Chondrocyte (in vitro differentiated cells): ENCODE measurements around the gene PTPN23. TPM values are rescaled to one million over a fixed set of nuclear protein-coding genes. Genes with fewer than 3 reads are reported as not detected.
A peak's percentile ranks its signal among the peaks of the same experiment; 100 is the strongest.

Experiments
- DNase-seq: peaks from one replicate; pipeline ENCODE4 v3.0.0; 2021; ENCODE audit warnings: mixed read lengths, low spot score
- H3K27ac Mint-ChIP-seq: one replicate; pipeline ENCODE4 v1.8.0; 2021; ENCODE audit warnings: mild to moderate bottlenecking, moderate library complexity, mixed read lengths; ENCODE audit not compliant: unreplicated experiment
- H3K27me3 Mint-ChIP-seq: 2 replicates; pipeline ENCODE4 v1.8.0; 2021; ENCODE audit warnings: low read depth, mixed read lengths
- H3K36me3 Mint-ChIP-seq: 2 replicates; pipeline ENCODE4 v1.8.0; 2021; ENCODE audit warnings: low read depth, mixed read lengths
- H3K4me1 Mint-ChIP-seq: 2 replicates; pipeline ENCODE4 v1.8.0; 2021; ENCODE audit warnings: low read depth, mild to moderate bottlenecking, mixed read lengths
- H3K4me3 Mint-ChIP-seq: one replicate; pipeline ENCODE4 v1.8.0; 2021; ENCODE audit warnings: mild to moderate bottlenecking, moderate library complexity, mixed read lengths; ENCODE audit not compliant: unreplicated experiment
- H3K9me3 Mint-ChIP-seq: 2 replicates; pipeline ENCODE4 v1.8.0; 2021; ENCODE audit warnings: low read depth, mixed read lengths
- total RNA-seq: library from RNA; stranded (reverse); gene quantifications from 3 replicates; pipeline ENCODE4 v1.2.1, GENCODE V29; 2021
- TF ChIP-seq, protein P1 (sequence below): fragments of 200-600 bp; sonication (generic); IDR thresholded peaks from 2 replicates; pipeline ENCODE4 v1.5.0; 2021; ENCODE audit warnings: antibody characterized with exemption, mild to moderate bottlenecking, moderate library complexity

PTPN23 gene
- total RNA-seq, 1 donor from 2014 or later = 47.8 TPM

DNA sequence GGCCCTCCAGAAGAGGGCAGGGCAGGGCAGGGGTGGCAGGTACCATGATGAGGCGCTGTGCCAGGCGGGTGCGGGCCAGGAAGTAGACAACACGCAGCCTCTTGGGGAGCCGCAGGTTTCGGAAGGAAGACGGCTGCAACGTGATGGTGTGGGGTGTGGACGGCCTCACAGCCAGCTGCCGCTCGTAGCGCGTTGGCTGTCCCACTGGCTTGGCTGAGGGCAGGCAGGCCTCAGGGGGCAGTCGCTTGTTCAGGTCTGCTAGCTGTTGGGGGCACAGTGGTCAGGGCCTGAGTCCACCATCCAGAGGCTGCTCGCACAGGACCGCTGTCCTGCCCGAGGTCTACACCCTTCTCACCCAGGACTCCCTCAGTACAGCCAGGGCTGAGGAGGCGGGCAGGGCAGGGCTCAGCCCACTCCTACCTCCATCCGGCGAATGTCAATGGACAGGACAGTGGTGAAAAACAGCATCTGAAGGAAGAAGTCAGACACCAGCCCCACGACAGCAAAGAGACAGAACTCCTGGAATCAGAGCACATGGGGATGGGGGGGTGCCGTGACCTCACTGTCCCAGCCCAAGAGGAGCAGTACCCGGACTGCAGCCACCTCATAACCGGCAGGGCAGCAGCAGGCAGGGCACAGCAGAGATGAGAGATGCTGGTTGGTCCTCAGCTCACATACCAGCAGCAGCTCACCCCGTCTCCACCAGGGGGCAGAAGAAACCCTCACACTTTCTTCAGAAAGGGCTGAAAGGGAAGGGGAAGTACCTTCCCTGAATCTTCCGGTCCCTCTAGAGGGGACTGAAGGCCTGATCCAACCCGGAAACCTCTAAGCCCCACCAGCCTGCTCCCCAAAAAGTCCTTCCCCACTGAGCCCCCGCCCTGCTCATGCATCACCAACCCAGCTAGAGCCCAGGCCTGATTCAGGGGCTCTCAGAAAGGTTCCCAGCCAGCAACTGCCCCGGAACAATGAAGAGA is 40.0 kb downstream of the PTPN23 start:
- Mint-ChIP-seq H3K27ac (peak overlapping the region; percentile 89), H3K4me1 (peaks cover 11% of the 10 kb centered on the region), H3K27me3 (no peaks in the 10 kb centered on the region), H3K9me3 (no peaks in the 10 kb centered on the region), H3K36me3 (peaks cover 4% of the 10 kb centered on the region), H3K4me3 (no peak overlapping the region)
- peak; percentile 93 for DNase-seq
- TF ChIP-seq, protein P1, sequence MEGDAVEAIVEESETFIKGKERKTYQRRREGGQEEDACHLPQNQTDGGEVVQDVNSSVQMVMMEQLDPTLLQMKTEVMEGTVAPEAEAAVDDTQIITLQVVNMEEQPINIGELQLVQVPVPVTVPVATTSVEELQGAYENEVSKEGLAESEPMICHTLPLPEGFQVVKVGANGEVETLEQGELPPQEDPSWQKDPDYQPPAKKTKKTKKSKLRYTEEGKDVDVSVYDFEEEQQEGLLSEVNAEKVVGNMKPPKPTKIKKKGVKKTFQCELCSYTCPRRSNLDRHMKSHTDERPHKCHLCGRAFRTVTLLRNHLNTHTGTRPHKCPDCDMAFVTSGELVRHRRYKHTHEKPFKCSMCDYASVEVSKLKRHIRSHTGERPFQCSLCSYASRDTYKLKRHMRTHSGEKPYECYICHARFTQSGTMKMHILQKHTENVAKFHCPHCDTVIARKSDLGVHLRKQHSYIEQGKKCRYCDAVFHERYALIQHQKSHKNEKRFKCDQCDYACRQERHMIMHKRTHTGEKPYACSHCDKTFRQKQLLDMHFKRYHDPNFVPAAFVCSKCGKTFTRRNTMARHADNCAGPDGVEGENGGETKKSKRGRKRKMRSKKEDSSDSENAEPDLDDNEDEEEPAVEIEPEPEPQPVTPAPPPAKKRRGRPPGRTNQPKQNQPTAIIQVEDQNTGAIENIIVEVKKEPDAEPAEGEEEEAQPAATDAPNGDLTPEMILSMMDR = peak; percentile 93

DNA sequence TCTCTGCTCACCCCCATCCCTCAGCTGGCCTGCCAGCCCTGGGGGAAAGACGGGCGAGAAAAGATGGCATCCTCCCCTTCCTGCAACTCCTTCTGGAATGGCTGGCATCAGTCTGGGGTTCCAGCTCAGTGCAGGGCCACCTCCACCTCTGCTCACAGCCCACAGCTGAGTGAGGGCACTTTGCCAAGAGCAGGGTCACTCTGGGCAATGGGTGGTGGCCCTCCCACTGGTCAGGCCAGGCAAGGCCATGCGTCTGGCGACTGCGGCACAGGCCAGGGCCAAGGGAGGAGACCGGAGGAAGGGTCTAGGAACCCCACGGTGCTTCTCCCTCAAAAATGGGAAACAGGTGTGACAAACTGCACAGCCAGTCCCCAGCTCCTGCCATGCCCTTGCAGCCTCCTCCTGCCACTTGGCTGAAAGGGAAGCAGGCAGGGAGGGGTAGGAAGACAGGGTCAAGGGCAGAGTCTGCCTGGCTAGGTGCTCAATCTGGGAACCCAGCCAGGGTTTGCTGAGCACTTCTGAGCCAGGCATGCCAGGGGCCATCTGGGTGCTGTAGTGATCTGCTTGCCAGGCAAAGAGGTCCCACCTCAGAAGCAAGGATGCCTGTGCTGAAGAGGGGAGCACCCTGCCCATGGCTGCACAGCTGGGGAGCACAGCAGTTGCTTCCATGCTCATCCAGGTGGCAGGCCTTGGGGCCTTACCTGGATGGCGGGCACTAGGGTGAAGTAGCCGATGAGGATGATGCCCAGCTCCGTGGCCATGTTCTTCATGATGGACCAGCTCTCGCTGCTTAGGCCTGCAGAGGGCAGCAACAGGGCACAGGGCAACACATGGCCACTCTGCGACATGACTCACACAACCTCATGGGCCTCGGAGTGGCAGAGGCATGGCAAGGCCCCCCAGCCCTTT is 41.2 kb downstream of the PTPN23 start:
- no peaks in the 10 kb centered on the region for H3K9me3 Mint-ChIP-seq
- H3K4me1 Mint-ChIP-seq = peaks cover 11% of the 10 kb centered on the region
- H3K27ac Mint-ChIP-seq = no peak overlapping the region
- H3K36me3 Mint-ChIP-seq = peaks cover 4% of the 10 kb centered on the region
- no peak overlapping the region for H3K4me3 Mint-ChIP-seq
- TF ChIP-seq, protein P1 = peak; percentile 40
- H3K27me3 Mint-ChIP-seq = no peaks in the 10 kb centered on the region
- DNase-seq = peak; percentile 88

DNA sequence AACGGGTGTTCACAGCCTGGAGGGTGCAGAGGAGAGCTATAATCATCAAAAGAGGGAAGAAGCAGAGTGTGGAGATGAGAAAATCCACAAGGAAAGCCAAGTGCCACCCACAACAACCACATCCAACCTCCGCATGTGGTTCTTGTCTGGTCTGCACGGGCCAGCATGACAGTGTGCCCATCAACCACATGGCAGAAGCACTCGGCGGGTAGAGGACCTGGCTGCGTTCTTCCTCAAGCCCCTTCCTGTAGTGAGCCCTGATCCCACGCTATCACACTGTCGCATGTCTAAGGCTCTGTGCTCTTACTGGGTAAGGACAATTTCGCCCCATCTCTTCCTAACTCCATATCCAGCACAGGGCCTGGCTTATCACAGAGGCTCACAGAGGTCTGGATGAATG is 41.9 kb downstream of the PTPN23 start:
- Mint-ChIP-seq H3K9me3 (no peaks in the 10 kb centered on the region), H3K36me3 (peaks cover 4% of the 10 kb centered on the region), H3K4me3 (no peak overlapping the region), H3K27me3 (no peaks in the 10 kb centered on the region), H3K27ac (no peak overlapping the region), H3K4me1 (peaks cover 11% of the 10 kb centered on the region)
- DNase-seq = no peak
- TF ChIP-seq, protein P1 = no peak

DNA sequence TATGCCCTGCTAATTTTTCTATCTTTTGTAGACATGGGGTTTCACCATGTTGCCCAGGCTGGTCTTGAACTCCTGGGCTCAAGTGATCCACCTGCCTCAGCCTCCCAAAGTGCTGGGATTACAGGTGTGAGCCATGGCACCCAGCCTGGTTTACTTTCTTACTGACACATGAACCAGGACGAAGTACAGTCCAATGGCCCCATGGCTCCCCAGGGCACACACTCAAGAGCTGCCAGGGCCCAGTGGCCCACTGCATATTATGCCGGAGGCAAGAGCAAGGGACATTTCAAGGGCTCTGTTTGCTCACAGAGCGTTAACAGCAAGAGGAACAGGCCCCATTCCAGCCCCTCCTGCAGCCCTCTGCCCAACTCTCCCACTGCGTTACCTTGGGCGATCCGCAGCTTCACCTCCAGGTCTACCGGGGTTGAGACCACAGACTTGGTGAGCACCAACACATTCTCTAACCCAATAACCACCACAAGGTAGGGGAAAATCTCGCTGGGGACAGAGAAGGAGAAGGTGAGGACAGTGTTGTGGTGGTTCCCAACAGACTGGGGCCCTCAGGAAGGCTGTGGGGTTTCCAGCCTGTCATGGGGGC is 42.8 kb downstream of the PTPN23 start:
- no peaks in the 10 kb centered on the region for H3K9me3 Mint-ChIP-seq
- H3K27me3 Mint-ChIP-seq = no peaks in the 10 kb centered on the region
- H3K4me1 Mint-ChIP-seq = peaks cover 11% of the 10 kb centered on the region
- DNase-seq = peak; percentile 63
- no peak overlapping the region for H3K27ac Mint-ChIP-seq
- peaks cover 4% of the 10 kb centered on the region for H3K36me3 Mint-ChIP-seq
- TF ChIP-seq, protein P1 = no peak
- no peak overlapping the region for H3K4me3 Mint-ChIP-seq
